Endothelial cell of umbilical vein (primary cell): ENCODE results near the gene TRIM56. TPM values are rescaled to one million over a fixed set of nuclear protein-coding genes. Genes with fewer than 3 reads are reported as not detected.
A peak's percentile ranks its signal among the peaks of the same experiment; 100 is the strongest.
"Not testable (repeated sequence)": the region's sequence is repeated elsewhere in the genome, so short reads cannot be mapped to it uniquely, and the experiment has no call there.

Experiments
- BruUV-seq: library from RNA; stranded (reverse); fragments of 400-500 nt; replicated peaks from 2 replicates; lab custom pipeline; 2021; lab: Mats Ljungman, UMichigan
- CTCF ChIA-PET: fragments of 300-600, 350-600 bp; sonication (Branson Sonifier 250); formaldehyde crosslinking; loops from one replicate; lab custom pipeline; 2021; ENCODE audit warnings: antibody characterized with exemption, inconsistent platforms; lab: Charles Lee
- POLR2A ChIA-PET: fragments of 300-600, 350-600 bp; sonication (Branson Sonifier 250); formaldehyde crosslinking; loops from one replicate; lab custom pipeline; 2021; ENCODE audit warnings: antibody characterized with exemption, inconsistent platforms; lab: Charles Lee
- DNase-seq: peaks from one replicate; pipeline ENCODE4 v3.0.0-alpha.2; 2011; ENCODE audit warnings: low read depth, low spot score
- FAIRE-seq: peaks from 2 replicates; lab custom pipeline; 2011; peaks lifted over from hg19 to GRCh38; lab: Jason Lieb, UNC
- H2AFZ ChIP-seq: 2 replicates; pipeline ENCODE4 v1.6.0; 2012; ENCODE audit warnings: low read depth, low read length, control low read depth, inconsistent platforms
- H3K27ac ChIP-seq: 2 replicates; pipeline ENCODE4 v1.5.1; 2011; ENCODE audit warnings: low read depth, mild to moderate bottlenecking, control low read depth, low read length, moderate library complexity; ENCODE audit not compliant: insufficient read depth
- H3K27me3 ChIP-seq, 2 experiments: 2 replicates each; pipeline versions ENCODE4 v1.6.0 to v1.6.1; 2011; ENCODE audit warnings: low read length in 2 of 2, mixed read lengths in 1 of 2; ENCODE audit not compliant: control insufficient read depth in 2 of 2, insufficient read depth in 2 of 2
- H3K36me3 ChIP-seq, 2 experiments: 2 replicates in 1 of 2; 3 replicates in 1 of 2; pipeline ENCODE4 v1.5.1; 2011; ENCODE audit warnings: low read length in 2 of 2, mild to moderate bottlenecking in 1 of 2, moderate library complexity in 1 of 2; ENCODE audit not compliant: control insufficient read depth in 2 of 2, insufficient read depth in 2 of 2; ENCODE audit errors: extremely low read depth in 1 of 2
- H3K4me1 ChIP-seq: 3 replicates; pipeline ENCODE4 v1.5.1; 2011; ENCODE audit warnings: mild to moderate bottlenecking, low read length; ENCODE audit not compliant: control insufficient read depth, insufficient read depth; ENCODE audit errors: extremely low read depth
- H3K4me2 ChIP-seq: 2 replicates; pipeline ENCODE4 v1.6.1; 2011; ENCODE audit warnings: low read length, control low read depth, mixed read lengths; ENCODE audit not compliant: insufficient read depth
- H3K4me3 ChIP-seq, 3 experiments: fragments of 200-600 bp in 1 of 3; sonication (generic), shearing (Covaris generic) in 1 of 3; replicated peaks in 1 of 3; 2 replicates each; pipeline ENCODE4 v1.5.1; 2011 to 2016; ENCODE audit warnings: control low read depth in 3 of 3, low read length in 3 of 3, mild to moderate bottlenecking in 2 of 3, inconsistent platforms in 1 of 3, low read depth in 1 of 3, moderate library complexity in 1 of 3; ENCODE audit not compliant: insufficient read depth in 1 of 3
- H3K79me2 ChIP-seq: 2 replicates; pipeline ENCODE4 v1.6.0; 2012; ENCODE audit warnings: low read length, inconsistent platforms; ENCODE audit not compliant: control insufficient read depth, insufficient read depth
- H3K9ac ChIP-seq: replicated peaks from 2 replicates; pipeline ENCODE3; 2011; ENCODE audit warnings: low read length, control low read depth; ENCODE audit not compliant: insufficient read depth; ENCODE audit errors: extremely low read depth
- H3K9me1 ChIP-seq: replicated peaks from 3 replicates; pipeline ENCODE4 v1.6.0; 2011; ENCODE audit warnings: mild to moderate bottlenecking, low read length; ENCODE audit not compliant: control insufficient read depth, insufficient read depth; ENCODE audit errors: extremely low read depth
- H3K9me3 ChIP-seq: replicated peaks from 2 replicates; pipeline ENCODE4 v1.5.1; 2012; ENCODE audit warnings: low read length, inconsistent platforms; ENCODE audit not compliant: control insufficient read depth, insufficient read depth
- H4K20me1 ChIP-seq: replicated peaks from 2 replicates; pipeline ENCODE3; 2011; ENCODE audit warnings: mild to moderate bottlenecking, low read length; ENCODE audit not compliant: control insufficient read depth, insufficient read depth; ENCODE audit errors: extremely low read depth
- CTCF ChIP-seq, 2 donors: IDR thresholded peaks; 1 replicate in 1 of 2; 2 replicates in 1 of 2; pipeline ENCODE4 v1.5.1; 2011; ENCODE audit warnings: low read length in 2 of 2, mild to moderate bottlenecking in 2 of 2, moderate library complexity in 2 of 2, control low read depth in 1 of 2, inconsistent platforms in 1 of 2, low read depth in 1 of 2; ENCODE audit not compliant: insufficient read depth in 1 of 2; ENCODE audit errors: extremely low read depth in 1 of 2
- EZH2 ChIP-seq: IDR thresholded peaks from 2 replicates; pipeline ENCODE4 v1.6.1; 2012; ENCODE audit warnings: borderline replicate concordance, low read depth, mild to moderate bottlenecking, moderate library complexity, low read length, inconsistent platforms; ENCODE audit not compliant: severe bottlenecking
- FOS ChIP-seq: IDR thresholded peaks from 2 replicates; pipeline ENCODE4 v1.6.1; 2011; ENCODE audit warnings: mild to moderate bottlenecking, low read length, moderate library complexity, borderline replicate concordance; ENCODE audit not compliant: insufficient read depth
- GATA2 ChIP-seq: IDR thresholded peaks from 2 replicates; pipeline ENCODE4 v1.7.0; 2011; ENCODE audit warnings: low read depth, mild to moderate bottlenecking, moderate library complexity, mixed read lengths, low read length; ENCODE audit not compliant: insufficient read length, insufficient read depth
- JUN ChIP-seq: IDR thresholded peaks from 2 replicates; pipeline ENCODE4 v1.6.1; 2011; ENCODE audit warnings: borderline replicate concordance, low read depth; ENCODE audit not compliant: insufficient read length, insufficient read depth
- MAX ChIP-seq: IDR thresholded peaks from 2 replicates; pipeline ENCODE4 v1.6.1; 2011; ENCODE audit not compliant: insufficient read depth, insufficient read length
- MYC ChIP-seq: IDR thresholded peaks from one replicate; pipeline ENCODE4 v1.6.1; 2011; ENCODE audit warnings: mild to moderate bottlenecking, low read depth, low read length
- POLR2A ChIP-seq: IDR thresholded peaks from 2 replicates; pipeline ENCODE4 v1.6.1; 2012; ENCODE audit warnings: low read depth, mild to moderate bottlenecking, control low read depth, low read length
- POLR2AphosphoS5 ChIP-seq: IDR thresholded peaks from 2 replicates; pipeline ENCODE4 v1.6.1; 2012; ENCODE audit warnings: low read depth, mild to moderate bottlenecking, control low read depth, low read length, moderate library complexity; ENCODE audit not compliant: insufficient read depth
- dilution Hi-C: fragments of 300-500 bp; cut with MboI; formaldehyde crosslinking; loops from one replicate; pipeline ENCODE4 v1.15.0; 2019; ENCODE audit warnings: low sequenced_read_pairs; ENCODE audit not compliant: extremely low pct_ligation_motif_present
- intact Hi-C: fragments of 100-400 bp; cut with micrococcal nuclease; formaldehyde crosslinking; loops from one replicate; pipeline ENCODE4 v1.10.0; 2022
- polyA plus RNA-seq, 4 experiments: library from polyadenylated mRNA; depleted of rRNA in 3 of 4; stranded (reverse) in 3 of 4; unstranded in 1 of 4; fragments of >200 nt; gene quantifications; 2 replicates each; pipeline versions ENCODE4 v1.2.1 to v1.2.3, GENCODE V29; 2011 to 2012; ENCODE audit warnings: missing spikeins in 1 of 4
- total RNA-seq: library from RNA; stranded (reverse); gene quantifications from 2 replicates; pipeline ENCODE4 v1.2.3, GENCODE V29; 2021

Gene TRIM56
- total and polyA plus RNA-seq, 2 donors (not counting 3 experiments of a cell fraction or from before 2014, with no cell fraction given), result 2.3 to 25.1 TPM

- BruUV-seq, dilution Hi-C loops, H2AFZ ChIP-seq, H4K20me1 ChIP-seq, H3K27me3 ChIP-seq, H3K36me3 ChIP-seq, H3K9me3 ChIP-seq, intact Hi-C loops, DNase-seq, H3K9ac ChIP-seq, H3K4me2 ChIP-seq, H3K4me3 ChIP-seq, H3K9me1 ChIP-seq, FAIRE-seq: not testable (repeated sequence)
- CTCF ChIA-PET, result interaction anchor here (1.4 kb wide), 1 partner anchor 12 kb away, joined by 4 read pairs; no protein-coding TSS in a partner anchor
- Histone ChIP-seq H3K27ac (peak overlapping the region; percentile 42), H3K4me1 (peaks cover 54% of the 10 kb centered on the region), H3K79me2 (peaks cover 10% of the 10 kb centered on the region)
- POLR2A ChIA-PET, result interaction anchor here (1.2 to 3.0 kb wide), 3 partner anchors 15 to 21 kb away, joined by 4 to 32 read pairs (median 5); partner anchors contain the start of gene SERPINE1
Observed at GRCh38 chr7:101105248-101105647, 20.0 kb downstream of the TRIM56 start.

GRCh38 chr7:101106386-101106785, 21.1 kb downstream of the TRIM56 start:
- Histone ChIP-seq H3K4me3 (no peak overlapping the region), H3K4me1 (peaks cover 50% of the 10 kb centered on the region), H3K9me3 (no peaks in the 10 kb centered on the region), H4K20me1 (no peaks in the 10 kb centered on the region), H3K9me1 (no peaks in the 10 kb centered on the region), H3K79me2 (peaks cover 11% of the 10 kb centered on the region), H2AFZ (no peak overlapping the region), H3K36me3 (no peaks in the 10 kb centered on the region), H3K27ac (no peak overlapping the region), H3K27me3 (no peaks in the 10 kb centered on the region), H3K9ac (no peak overlapping the region), H3K4me2 (no peak overlapping the region)
- intact Hi-C loops, result no loop called here
- no peak for TF ChIP-seq GATA2
- no peak for TF ChIP-seq CTCF (IDR thresholded peaks at IDR 0.05; ENCODE audit: extremely low read depth in 1 of 2, insufficient read depth in 1 of 2, low read depth in 1 of 2, low read length in 2 of 2)
- no peak for TF ChIP-seq POLR2AphosphoS5
- TF ChIP-seq MAX, result no peak
- TF ChIP-seq FOS, result no peak
- no peak for TF ChIP-seq MYC
- TF ChIP-seq JUN, result no peak
- no peak for TF ChIP-seq EZH2
- TF ChIP-seq POLR2A, result no peak
- BruUV-seq, result no TSS peak
- FAIRE-seq (no peak), DNase-seq (no peak)
- dilution Hi-C loops, result no loop called here
- CTCF ChIA-PET, result interaction anchor here (1.5 kb wide), 1 partner anchor 37 kb away, joined by 3 read pairs; no protein-coding TSS in a partner anchor
- POLR2A ChIA-PET, result interaction anchor here (8.8 kb wide), 1 partner anchor 22 kb away, joined by 132 read pairs; the partner anchor contains the start of gene SERPINE1
